ENCODE results near the gene RNF25.

- no peak for TF ChIP-seq CTCF (optimal IDR thresholded peaks at IDR 0.05 in 1 of 3, IDR thresholded peaks at IDR 0.05 in 1 of 3, conservative IDR thresholded peaks at IDR 0.05 in 1 of 3; ENCODE audit: extremely low read depth in 1 of 3, insufficient read depth in 2 of 3, low read length in 3 of 3)
- no peak for TF ChIP-seq EZH2 (IDR thresholded peaks at IDR 0.05; ENCODE audit: low read length)
These were observed 31.5 kb upstream of the RNF25 start for GRCh38 chr2:218703341-218703740.
